SW480 (cell line): Measurements from ENCODE around the gene MED1.
"Not testable (repeated sequence)": the region's sequence is repeated elsewhere in the genome, so short reads cannot be mapped to it uniquely, and the experiment has no call there.

Source experiments
- DNase-seq: peaks from one replicate; pipeline ENCODE4 v3.0.0-alpha.2; 2016; ENCODE audit warnings: low spot score

Gene MED1

DNA sequence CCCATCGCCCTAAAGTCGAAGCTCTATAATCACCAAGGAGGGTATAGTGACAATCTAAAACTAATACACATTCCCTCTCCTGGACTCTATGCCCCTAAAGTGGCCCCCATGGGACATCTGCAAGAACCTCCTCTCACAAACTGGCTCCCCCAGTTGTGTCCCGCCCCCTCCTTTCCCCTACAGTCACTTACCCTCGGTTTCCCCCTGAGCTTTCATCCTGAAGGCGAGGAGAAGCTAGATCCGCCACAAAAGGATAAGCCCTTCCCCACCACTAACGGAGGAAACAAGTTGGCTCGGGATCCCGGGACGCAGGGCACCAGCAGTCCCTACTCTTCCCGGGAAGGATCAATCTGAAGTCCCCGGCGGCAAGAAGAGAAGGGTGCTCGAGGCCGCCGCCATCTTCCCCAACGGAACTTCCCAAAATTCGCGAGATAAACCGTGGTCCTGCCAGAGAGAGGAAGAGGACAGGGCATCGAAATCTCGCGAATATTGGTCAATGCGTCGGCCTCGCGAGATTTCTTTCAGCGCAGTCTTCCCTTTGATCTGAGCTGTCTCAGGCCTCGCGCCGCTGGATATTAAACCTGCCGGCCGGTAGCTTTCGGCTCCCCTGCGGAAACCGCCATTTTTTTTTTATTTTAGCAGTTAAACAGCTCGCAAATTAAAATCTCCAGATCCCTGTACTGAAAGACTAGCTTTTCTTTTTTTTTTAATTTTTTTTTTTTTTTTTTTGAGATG lies at the start of gene MED1:
Gene MED1, minus strand, starts transcription at position 417 of the 735 bp plus-strand sequence. Its CDS starts 201 bp downstream, at position 216.
- DNase-seq: peak; percentile 98

- DNase-seq: not testable (repeated sequence)
Measured at GRCh38 chr17:39496921-39497320, 45.9 kb upstream of the MED1 start.

DNA sequence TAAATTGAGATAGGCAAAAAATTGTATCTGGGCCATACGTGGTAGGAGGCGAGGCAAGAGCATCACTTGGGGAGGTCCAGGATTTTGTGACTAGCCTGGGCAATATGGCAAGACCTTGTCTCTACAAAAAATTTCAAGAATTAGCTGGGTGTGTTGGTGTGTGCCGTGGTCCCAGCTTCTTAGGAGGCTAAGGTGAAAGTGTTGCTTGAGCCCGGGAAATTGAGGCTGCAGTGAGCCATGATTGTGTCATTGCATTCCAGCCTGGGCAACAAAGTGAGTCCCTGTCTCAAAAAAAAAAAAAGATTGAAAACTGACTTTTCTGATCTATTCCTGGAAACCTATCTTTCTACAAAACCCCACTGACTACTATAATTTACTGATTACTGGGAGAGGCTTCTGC lies 36.9 kb upstream of the MED1 start:
- DNase-seq: no peak

DNA sequence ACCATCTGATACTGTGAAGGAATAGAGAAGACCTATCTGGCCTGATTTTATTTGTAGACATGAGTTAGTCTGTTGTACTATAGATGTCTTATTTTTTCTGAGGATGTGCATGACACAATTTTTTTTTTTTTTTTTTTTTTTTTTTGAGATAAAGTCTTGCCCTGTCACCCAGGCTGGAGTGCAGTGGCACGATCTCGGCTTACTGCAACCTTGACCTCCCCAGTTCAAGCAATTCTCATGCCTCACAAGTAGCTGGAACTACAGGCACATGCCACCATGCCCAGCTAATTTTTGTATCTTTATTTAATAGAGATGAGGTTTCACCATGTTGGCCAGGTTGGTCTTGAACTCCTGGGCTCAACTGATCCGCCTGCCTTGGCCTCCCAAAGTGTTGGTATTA lies 36.4 kb upstream of the MED1 start:
- not testable (repeated sequence) for DNase-seq

DNA sequence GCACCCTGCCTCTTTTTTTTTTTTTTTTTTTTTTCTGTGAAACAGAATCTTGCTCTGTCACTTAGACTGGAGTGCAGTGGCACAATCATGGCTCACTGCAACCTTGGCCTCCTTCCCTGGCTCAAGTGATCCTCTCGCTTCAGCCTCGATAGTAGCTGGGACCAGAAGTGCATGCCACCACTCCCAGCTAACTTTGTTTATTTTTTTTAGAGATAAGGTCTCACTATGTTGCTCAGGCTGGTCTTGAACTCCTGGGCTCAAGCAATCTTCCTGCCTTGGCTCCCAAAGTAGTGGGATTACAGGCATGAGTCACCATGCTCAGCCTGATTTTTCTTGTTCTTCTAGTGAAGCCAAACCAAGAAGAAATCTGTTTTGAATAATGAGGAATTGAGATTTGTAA lies 35.2 kb upstream of the MED1 start:
- no peak for DNase-seq

- DNase-seq: no peak
Measured at GRCh38 chr17:39485555-39485954, 34.5 kb upstream of the MED1 start.

DNA sequence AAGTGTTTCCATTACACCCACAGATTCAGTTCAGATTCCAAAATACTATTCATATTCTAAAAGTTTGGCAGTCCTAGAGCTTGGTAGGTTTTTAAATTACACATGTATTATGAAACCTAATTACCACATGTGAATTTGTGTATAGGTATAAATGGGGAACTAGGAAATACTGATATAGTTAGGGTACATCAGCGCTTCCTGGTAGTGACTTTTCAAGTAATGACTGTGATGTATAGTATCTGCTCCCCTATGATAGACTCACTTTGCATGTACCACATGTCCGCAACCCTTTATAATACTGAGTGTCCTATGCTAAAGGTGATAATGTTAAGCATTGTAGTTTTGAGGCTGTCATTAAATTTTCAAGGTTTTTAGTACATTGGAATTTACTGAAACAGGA lies 33.1 kb upstream of the MED1 start:
- no peak for DNase-seq

GRCh38 chr17:39483506-39483905 lies 32.4 kb upstream of the MED1 start:
- no peak for DNase-seq

DNA sequence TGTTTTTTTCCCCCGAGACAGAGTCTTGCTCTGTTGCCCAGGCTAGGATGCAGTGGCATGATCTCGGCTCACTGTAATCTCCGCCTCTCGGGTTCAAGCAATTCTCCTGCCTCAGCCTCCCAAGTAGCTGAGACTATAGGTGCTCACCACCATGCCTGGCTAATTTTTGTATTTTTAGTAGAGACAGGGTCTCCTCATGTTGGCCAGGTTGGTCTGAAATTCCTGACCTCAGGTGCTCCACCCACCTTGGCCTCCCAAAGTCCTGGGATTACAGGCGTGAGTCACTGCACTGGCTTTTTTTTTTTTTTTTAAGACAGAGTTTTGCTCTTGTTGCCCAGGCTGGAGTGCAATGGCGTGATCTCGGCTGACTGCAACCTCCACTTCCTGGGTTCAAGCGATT lies 28.6 kb upstream of the MED1 start:
- DNase-seq: not testable (repeated sequence)

DNA sequence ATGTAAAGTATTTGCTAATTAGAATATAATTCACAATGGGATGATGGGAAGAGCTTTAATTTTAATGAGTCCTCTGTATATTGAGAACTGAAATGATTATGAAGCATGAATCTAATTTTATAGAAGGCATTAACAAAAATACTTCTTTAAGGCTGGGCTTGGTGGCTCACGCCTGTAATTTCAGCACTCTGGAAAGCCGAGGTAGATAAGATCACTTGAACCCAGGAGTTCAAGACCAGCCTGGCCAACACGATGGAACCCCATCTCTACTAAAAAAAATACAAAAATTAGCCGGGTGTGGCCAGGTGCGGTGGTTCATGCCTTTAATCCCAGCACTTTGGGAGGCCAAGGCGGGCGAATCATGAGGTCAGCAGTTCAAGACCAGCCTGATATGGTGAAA lies 22.2 kb upstream of the MED1 start:
- no peak for DNase-seq

DNA sequence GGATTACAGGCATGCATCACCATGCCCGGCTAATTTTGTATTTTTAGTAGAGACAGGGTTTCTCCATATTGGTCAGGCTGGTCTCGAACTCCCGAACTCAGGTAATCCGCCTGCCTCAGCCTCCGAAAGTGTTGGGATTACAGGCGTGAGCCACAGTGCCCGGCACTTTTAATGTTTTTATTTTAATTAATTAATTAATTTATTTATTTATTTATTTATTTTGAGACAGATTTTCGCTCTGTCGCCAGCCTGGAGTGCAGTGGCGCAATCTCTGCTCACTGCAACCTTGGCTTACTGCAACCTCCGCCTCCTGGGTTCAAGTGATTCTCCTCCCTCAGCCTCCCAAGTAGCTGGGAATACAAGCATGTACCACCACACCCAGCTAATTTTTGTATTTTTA lies 17.5 kb upstream of the MED1 start:
- not testable (repeated sequence) for DNase-seq

GRCh38 chr17:39464639-39465181 lies 13.6 kb upstream of the MED1 start:
- DNase-seq: not testable (repeated sequence)

DNA sequence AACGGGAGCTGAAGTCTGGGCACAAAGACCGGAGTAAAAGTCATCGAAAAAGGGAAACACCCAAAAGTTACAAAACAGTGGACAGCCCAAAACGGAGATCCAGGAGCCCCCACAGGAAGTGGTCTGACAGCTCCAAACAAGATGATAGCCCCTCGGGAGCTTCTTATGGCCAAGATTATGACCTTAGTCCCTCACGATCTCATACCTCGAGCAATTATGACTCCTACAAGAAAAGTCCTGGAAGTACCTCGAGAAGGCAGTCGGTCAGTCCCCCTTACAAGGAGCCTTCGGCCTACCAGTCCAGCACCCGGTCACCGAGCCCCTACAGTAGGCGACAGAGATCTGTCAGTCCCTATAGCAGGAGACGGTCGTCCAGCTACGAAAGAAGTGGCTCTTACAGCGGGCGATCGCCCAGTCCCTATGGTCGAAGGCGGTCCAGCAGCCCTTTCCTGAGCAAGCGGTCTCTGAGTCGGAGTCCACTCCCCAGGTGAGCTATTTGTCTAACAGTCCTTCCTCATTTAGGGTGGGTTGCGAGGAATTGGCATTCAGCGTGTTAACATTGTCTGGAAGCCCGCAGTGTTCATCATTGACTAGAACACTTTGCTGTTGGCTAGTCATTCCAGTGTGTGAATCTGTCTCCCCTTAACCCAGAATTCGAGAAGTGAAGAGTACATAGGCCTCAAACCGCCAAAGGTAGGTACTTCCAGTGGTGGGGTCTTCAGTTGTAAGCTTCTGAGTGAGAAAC lies 11.7 kb upstream of the MED1 start:
- peak; percentile 12 for DNase-seq

DNA sequence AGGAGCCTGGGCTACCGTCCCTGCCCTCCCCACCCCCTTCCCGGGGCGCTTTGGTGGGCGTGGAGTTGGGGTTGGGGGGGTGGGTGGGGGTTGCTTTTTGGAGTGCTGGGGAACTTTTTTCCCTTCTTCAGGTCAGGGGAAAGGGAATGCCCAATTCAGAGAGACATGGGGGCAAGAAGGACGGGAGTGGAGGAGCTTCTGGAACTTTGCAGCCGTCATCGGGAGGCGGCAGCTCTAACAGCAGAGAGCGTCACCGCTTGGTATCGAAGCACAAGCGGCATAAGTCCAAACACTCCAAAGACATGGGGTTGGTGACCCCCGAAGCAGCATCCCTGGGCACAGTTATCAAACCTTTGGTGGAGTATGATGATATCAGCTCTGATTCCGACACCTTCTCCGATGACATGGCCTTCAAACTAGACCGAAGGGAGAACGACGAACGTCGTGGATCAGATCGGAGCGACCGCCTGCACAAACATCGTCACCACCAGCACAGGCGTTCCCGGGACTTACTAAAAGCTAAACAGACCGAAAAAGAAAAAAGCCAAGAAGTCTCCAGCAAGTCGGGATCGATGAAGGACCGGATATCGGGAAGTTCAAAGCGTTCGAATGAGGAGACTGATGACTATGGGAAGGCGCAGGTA lies 11.0 kb upstream of the MED1 start:
- DNase-seq: peak; percentile 42

DNA sequence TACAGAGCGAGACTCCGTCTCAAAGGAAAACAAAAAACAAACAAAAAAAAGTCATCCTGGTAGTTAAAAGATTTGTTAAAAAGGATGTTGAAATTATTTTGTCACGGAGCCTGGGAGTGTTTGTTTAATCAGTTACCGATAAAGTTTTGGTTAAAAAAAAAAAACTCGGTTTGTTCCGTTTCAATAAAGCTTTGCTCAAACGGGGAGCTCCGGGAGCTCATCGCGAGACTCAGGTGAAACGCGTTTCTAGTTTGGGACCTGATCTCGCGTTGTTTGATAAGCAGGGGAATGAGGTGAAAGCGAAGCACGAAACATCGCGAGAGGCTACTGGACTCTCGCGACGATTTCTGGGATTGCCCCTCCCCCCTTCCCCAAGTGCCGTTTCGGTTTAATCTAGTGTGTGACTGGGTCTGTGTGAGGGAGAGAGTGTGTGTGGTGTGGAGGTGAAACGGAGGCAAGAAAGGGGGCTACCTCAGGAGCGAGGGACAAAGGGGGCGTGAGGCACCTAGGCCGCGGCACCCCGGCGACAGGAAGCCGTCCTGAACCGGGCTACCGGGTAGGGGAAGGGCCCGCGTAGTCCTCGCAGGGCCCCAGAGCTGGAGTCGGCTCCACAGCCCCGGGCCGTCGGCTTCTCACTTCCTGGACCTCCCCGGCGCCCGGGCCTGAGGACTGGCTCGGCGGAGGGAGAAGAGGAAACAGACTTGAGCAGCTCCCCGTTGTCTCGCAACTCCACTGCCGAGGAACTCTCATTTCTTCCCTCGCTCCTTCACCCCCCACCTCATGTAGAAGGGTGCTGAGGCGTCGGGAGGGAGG lies 10.3 kb upstream of the MED1 start, which contains the start of gene CDK12:
Gene CDK12, plus strand, starts transcription at position 374 of the 813 bp plus-strand sequence. CDS start 586 bp downstream, outside the sequence.
- peak; percentile 99 for DNase-seq

- DNase-seq: no peak
Measured at GRCh38 chr17:39455919-39456318, 4.9 kb upstream of the MED1 start.

DNA sequence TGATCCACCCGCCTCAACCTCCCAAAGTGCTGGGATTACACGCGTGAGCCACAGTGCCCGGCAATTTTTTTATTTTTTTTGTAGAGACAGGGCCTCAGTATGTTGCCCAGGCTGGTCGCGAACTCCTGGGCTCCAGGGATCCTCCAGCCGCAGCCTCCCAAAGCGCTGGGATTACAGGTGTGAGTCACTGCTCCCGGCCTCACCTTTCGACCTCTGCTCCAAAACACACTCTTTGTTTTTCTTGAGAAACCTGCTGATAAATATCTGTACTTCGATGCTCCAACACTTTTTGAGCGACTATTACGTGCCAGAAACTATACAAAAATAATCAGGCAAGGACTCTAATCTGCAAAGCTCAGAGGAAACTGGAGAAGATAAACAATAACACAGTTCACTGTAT lies 1.0 kb downstream of the MED1 start:
- DNase-seq: no peak

DNA sequence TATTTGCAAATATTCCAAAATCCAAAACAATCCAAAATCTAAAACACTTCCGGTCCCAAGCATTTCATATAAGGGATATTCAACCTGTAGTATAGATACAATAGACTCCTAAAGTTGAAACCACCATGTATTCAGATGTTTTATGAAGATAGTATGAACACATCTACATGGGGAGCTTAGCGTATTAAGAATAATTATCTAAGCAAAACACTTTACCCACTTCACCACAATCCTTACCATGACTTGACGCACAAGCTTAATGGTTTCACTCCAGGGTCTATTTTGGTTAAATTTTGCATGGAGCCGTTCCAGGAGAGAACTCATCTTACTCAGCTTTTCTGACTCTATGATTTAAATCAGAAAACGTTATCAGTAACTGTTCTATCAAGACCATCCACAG lies 3.5 kb downstream of the MED1 start:
- DNase-seq: no peak

- DNase-seq: no peak
Measured at GRCh38 chr17:39443326-39443725, 7.7 kb downstream of the MED1 start.

- DNase-seq: not testable (repeated sequence)
Measured at GRCh38 chr17:39439868-39440267, 11.2 kb downstream of the MED1 start.

GRCh38 chr17:39429600-39429999 lies 21.5 kb downstream of the MED1 start:
- DNase-seq: no peak

- no peak for DNase-seq
Measured at GRCh38 chr17:39416141-39416540, 34.9 kb downstream of the MED1 start.
